ENCODE results near the gene KIFAP3. TPM values are rescaled to one million over a fixed set of nuclear protein-coding genes. Genes with fewer than 3 reads are reported as not detected.

Gene KIFAP3
- total RNA-seq, 1 experiment from 2014 or later, result 20.0 TPM

DNA sequence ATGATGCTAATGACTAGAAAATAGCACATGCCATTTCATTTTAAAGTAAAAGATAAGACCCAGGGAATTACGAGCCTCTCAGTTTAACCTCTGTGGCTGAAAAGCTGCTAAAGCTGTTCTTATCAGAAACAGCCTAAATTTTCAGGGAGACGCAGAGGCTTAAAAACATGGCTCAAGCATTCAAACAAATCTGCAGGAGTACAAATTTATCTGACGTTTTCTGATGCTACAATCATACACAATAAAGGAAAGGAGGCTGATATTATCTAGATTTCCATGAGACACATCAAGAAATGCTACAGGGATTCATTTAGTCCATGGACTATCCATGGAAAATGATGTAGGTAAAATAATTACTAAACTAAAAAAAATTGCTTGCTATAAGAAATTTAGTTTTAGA lies 115.5 kb downstream of the KIFAP3 start:
- intact Hi-C loops (cut with micrococcal nuclease; ENCODE audit: unreplicated experiment), result no loop called here
- H3K27me3 ChIP-seq (ENCODE audit: control insufficient read depth, insufficient read depth, low read length), result no peaks in the 10 kb centered on the region
- ChIA-PET POLR2A (no interaction called here), CTCF (no interaction called here)
- BruUV-seq (replicated peaks), result no TSS peak
- TF ChIP-seq POLR2AphosphoS5 (IDR thresholded peaks at IDR 0.05; ENCODE audit: low read depth, low read length) (no peak), TCF7L2 (IDR thresholded peaks at IDR 0.05; ENCODE audit: low read depth, low read length) (no peak), SIN3A (IDR thresholded peaks at IDR 0.05; ENCODE audit: borderline replicate concordance, insufficient read depth, low read depth, low read length) (no peak)
- TF ChIP-seq, protein P1, sequence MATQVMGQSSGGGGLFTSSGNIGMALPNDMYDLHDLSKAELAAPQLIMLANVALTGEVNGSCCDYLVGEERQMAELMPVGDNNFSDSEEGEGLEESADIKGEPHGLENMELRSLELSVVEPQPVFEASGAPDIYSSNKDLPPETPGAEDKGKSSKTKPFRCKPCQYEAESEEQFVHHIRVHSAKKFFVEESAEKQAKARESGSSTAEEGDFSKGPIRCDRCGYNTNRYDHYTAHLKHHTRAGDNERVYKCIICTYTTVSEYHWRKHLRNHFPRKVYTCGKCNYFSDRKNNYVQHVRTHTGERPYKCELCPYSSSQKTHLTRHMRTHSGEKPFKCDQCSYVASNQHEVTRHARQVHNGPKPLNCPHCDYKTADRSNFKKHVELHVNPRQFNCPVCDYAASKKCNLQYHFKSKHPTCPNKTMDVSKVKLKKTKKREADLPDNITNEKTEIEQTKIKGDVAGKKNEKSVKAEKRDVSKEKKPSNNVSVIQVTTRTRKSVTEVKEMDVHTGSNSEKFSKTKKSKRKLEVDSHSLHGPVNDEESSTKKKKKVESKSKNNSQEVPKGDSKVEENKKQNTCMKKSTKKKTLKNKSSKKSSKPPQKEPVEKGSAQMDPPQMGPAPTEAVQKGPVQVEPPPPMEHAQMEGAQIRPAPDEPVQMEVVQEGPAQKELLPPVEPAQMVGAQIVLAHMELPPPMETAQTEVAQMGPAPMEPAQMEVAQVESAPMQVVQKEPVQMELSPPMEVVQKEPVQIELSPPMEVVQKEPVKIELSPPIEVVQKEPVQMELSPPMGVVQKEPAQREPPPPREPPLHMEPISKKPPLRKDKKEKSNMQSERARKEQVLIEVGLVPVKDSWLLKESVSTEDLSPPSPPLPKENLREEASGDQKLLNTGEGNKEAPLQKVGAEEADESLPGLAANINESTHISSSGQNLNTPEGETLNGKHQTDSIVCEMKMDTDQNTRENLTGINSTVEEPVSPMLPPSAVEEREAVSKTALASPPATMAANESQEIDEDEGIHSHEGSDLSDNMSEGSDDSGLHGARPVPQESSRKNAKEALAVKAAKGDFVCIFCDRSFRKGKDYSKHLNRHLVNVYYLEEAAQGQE (IDR thresholded peaks at IDR 0.05; ENCODE audit: insufficient read depth in 1 of 2, low read depth in 2 of 2, low read length in 1 of 2), result no peak
- TF ChIP-seq, protein P2, sequence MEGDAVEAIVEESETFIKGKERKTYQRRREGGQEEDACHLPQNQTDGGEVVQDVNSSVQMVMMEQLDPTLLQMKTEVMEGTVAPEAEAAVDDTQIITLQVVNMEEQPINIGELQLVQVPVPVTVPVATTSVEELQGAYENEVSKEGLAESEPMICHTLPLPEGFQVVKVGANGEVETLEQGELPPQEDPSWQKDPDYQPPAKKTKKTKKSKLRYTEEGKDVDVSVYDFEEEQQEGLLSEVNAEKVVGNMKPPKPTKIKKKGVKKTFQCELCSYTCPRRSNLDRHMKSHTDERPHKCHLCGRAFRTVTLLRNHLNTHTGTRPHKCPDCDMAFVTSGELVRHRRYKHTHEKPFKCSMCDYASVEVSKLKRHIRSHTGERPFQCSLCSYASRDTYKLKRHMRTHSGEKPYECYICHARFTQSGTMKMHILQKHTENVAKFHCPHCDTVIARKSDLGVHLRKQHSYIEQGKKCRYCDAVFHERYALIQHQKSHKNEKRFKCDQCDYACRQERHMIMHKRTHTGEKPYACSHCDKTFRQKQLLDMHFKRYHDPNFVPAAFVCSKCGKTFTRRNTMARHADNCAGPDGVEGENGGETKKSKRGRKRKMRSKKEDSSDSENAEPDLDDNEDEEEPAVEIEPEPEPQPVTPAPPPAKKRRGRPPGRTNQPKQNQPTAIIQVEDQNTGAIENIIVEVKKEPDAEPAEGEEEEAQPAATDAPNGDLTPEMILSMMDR (IDR thresholded peaks at IDR 0.05), result no peak
- H3K9me3 ChIP-seq (ENCODE audit: control insufficient read depth, insufficient read depth, low read depth, low read length), result no peaks in the 10 kb centered on the region
- in situ Hi-C loops (cut with HindIII; ENCODE audit: low pct_unique_long_range_greater_than_20kb, low sequenced_read_pairs), result no loop called here
- DNase-seq (ENCODE audit: low read depth, low spot score), result no peak
- H3K27ac ChIP-seq (ENCODE audit: low read length), result no peak overlapping the region
- no peak for ATAC-seq
- no peaks in the 10 kb centered on the region for H3K4me1 ChIP-seq (ENCODE audit: control insufficient read depth, insufficient read depth, low read length)
- H3K4me3 ChIP-seq (ENCODE audit: low read depth in 2 of 2, low read length in 2 of 2), result no peak overlapping the region
- H3K36me3 ChIP-seq (ENCODE audit: control insufficient read depth, insufficient read depth, low read length), result no peaks in the 10 kb centered on the region

DNA sequence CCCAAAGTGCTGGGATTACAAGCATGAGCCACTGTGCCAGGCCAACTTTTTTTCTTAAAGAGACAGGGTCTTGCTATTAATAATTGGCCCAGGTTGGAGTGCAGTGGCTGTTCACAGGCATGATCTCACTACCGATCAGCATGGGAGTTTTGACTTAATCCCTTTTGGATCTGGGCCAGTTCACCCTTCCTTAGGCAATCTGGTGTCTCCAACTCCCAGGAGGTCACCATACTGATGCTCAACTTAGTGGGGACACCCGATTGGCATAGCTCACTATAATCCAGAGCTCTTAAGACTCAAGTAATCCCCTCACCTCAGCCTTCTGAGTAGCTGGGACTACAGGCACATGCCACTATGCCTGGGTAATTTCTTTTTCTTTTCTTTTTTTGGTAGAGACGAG lies 116.6 kb downstream of the KIFAP3 start:
- Histone ChIP-seq H3K9me3 (ENCODE audit: control insufficient read depth, insufficient read depth, low read depth, low read length) (no peaks in the 10 kb centered on the region), H3K27ac (ENCODE audit: low read length) (no peak overlapping the region), H3K27me3 (ENCODE audit: control insufficient read depth, insufficient read depth, low read length) (no peaks in the 10 kb centered on the region), H3K4me3 (ENCODE audit: low read depth in 2 of 2, low read length in 2 of 2) (no peak overlapping the region), H3K4me1 (ENCODE audit: control insufficient read depth, insufficient read depth, low read length) (no peaks in the 10 kb centered on the region), H3K36me3 (ENCODE audit: control insufficient read depth, insufficient read depth, low read length) (no peaks in the 10 kb centered on the region)
- no peak for ATAC-seq
- in situ Hi-C loops (cut with HindIII; ENCODE audit: low pct_unique_long_range_greater_than_20kb, low sequenced_read_pairs) (no loop called here), intact Hi-C loops (cut with micrococcal nuclease; ENCODE audit: unreplicated experiment) (no loop called here)
- POLR2A ChIA-PET, result no interaction called here
- CTCF ChIA-PET, result no interaction called here
- DNase-seq (ENCODE audit: low read depth, low spot score), result no peak
- BruUV-seq (replicated peaks), result no TSS peak
- TF ChIP-seq SIN3A (IDR thresholded peaks at IDR 0.05; ENCODE audit: borderline replicate concordance, insufficient read depth, low read depth, low read length) (no peak), TCF7L2 (IDR thresholded peaks at IDR 0.05; ENCODE audit: low read depth, low read length) (no peak), POLR2AphosphoS5 (IDR thresholded peaks at IDR 0.05; ENCODE audit: low read depth, low read length) (no peak)
- TF ChIP-seq, protein P1 (IDR thresholded peaks at IDR 0.05; ENCODE audit: insufficient read depth in 1 of 2, low read depth in 2 of 2, low read length in 1 of 2), result no peak
- TF ChIP-seq, protein P2 (IDR thresholded peaks at IDR 0.05), result no peak
